ENCODE measurements around the gene RTN4IP1.

- no peak for TF ChIP-seq DPF2 (CRISPR knock-in tag; IDR thresholded peaks at IDR 0.05; ENCODE audit: borderline replicate concordance, low read depth)
- no peak for TF ChIP-seq CCAR2 (optimal IDR thresholded peaks at IDR 0.05; ENCODE audit: low read depth, low read length)
- no peak for TF ChIP-seq ZSCAN29 (CRISPR knock-in tag; conservative IDR thresholded peaks at IDR 0.05)
- TF ChIP-seq MYC (CRISPR knock-in tag; IDR thresholded peaks at IDR 0.05; ENCODE audit: borderline replicate concordance) = no peak
- no peak for TF ChIP-seq ZNF674 (CRISPR knock-in tag; IDR thresholded peaks at IDR 0.05; ENCODE audit: low read depth)
- TF ChIP-seq NONO (IDR thresholded peaks at IDR 0.05) = no peak
- TF ChIP-seq NONO (CRISPR knock-in tag; conservative IDR thresholded peaks at IDR 0.05) = no peak
- TF ChIP-seq, protein P1, sequence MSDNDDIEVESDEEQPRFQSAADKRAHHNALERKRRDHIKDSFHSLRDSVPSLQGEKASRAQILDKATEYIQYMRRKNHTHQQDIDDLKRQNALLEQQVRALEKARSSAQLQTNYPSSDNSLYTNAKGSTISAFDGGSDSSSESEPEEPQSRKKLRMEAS (IDR thresholded peaks at IDR 0.05) = no peak
Observed at GRCh38 chr6:106528521-106528920, 100.8 kb downstream of the RTN4IP1 start.

All from HepG2 (cell line).